Dedifferentiated amniotic fluid mesenchymal stem cell (primary cell): ENCODE measurements around the gene B4GALT1.
"Not testable (repeated sequence)": the region's sequence is repeated elsewhere in the genome, so short reads cannot be mapped to it uniquely, and the experiment has no call there.

ENCODE experiments used
- DNase-seq: peaks from one replicate; pipeline ENCODE4 v3.0.0-alpha.2; 2016; ENCODE audit errors: extremely low spot score

B4GALT1 gene

DNA sequence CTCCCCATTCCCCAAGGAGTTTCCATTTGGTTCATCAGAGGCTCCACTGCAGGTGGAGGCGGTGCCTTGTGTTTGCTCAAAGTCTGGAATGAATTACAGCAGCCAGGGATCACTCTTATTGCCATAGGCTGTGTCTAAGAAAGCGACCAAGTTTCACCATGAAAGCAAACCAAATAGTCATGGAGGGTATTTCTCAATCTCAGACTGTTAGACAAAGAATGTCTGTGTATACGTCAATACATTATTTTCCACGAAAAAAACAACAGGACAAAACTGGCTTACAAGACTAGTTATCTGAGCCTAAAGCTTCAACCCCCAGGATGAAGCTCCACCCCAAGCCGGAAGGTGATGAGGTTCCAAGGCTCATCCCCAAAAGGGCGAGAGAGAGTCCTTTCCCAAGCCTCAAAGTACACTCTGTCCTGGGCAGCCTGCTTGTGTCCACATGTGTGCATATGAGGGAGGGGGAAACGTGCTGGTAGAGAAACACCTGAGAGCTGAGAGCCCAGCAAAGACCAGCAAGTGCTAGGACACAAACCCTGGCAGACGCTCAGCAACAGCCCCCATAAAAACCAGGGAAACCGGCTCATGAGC is 4.3 kb downstream of the B4GALT1 start:
- DNase-seq = peak; percentile 73

GRCh38 chr9:33161589-33162132 is 5.5 kb downstream of the B4GALT1 start:
- DNase-seq = no peak

DNA sequence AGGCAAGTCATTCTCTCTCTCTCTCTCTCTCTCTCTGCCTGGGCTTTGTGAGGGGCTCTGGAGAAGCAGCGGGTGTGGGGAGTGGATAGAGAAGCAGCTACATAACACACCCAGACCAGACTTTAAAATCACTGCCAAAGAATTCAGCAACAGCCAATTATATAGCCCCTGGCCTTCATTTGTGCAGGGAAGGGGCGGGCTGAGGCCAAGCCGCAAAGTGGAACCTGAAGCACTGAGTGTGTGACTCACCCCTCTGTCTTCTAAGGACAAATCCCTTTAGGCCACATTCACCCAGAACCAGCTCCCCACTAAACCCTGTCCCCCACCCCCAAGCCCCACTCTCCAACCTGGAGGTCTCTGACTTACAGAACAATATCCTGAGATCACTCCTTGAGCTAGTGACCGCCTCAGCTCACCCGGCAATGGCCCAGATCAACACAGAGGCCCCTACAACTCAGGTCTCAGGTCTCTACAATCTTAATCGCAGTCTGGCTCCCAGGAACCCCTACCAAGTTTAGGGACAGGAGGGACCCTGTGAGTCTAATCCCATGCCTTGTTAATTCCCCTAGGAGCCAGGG is 6.0 kb downstream of the B4GALT1 start:
- DNase-seq = peak; percentile 93

- not testable (repeated sequence) for DNase-seq
Measured at GRCh38 chr9:33160446-33160845, 6.7 kb downstream of the B4GALT1 start.

GRCh38 chr9:33159777-33160127 is 7.4 kb downstream of the B4GALT1 start:
- peak; percentile 45 for DNase-seq

DNA sequence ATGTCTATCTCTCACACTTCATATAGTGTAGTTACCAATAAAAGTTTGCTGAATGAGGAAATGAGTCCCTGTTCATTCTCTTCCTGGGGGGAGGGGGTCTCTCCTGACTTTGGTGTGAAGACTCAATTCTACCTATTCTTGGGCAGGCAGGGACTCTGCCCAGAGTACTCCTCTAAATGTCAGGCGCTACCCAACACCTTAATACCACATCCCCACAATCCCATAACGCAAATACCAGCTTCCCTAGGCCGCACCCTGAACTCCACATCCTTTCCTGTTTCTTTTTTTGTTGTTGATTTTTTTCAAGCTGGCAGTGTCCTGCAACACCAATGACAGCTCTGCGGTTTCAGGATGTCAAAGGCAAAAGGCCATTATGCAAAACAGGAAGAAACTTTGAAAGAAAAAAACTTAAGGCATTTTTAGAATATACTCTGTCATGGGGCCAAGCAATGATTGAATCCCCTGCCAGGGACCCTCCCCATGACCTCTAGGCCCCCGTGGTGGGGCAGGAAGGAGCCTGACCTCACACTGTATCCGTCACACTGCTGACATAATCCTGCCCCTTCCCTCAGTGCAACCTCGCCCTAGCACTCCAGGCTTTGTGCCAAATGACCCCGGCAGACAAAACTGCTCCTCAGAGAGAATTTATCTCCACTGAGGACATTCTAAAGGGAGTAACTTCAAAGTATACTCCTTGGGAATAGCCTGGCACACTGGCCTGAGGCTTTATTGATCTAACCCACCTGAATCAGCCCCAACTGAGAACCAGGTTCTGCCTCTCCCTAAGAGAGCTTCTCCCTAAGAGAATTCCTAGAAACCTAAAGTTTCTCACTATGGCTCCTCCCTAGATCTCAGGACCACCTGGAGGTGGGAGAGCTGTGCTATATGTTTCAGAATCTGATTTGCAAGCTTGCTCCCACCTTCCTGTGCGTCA is 8.0 kb downstream of the B4GALT1 start:
- no peak for DNase-seq

DNA sequence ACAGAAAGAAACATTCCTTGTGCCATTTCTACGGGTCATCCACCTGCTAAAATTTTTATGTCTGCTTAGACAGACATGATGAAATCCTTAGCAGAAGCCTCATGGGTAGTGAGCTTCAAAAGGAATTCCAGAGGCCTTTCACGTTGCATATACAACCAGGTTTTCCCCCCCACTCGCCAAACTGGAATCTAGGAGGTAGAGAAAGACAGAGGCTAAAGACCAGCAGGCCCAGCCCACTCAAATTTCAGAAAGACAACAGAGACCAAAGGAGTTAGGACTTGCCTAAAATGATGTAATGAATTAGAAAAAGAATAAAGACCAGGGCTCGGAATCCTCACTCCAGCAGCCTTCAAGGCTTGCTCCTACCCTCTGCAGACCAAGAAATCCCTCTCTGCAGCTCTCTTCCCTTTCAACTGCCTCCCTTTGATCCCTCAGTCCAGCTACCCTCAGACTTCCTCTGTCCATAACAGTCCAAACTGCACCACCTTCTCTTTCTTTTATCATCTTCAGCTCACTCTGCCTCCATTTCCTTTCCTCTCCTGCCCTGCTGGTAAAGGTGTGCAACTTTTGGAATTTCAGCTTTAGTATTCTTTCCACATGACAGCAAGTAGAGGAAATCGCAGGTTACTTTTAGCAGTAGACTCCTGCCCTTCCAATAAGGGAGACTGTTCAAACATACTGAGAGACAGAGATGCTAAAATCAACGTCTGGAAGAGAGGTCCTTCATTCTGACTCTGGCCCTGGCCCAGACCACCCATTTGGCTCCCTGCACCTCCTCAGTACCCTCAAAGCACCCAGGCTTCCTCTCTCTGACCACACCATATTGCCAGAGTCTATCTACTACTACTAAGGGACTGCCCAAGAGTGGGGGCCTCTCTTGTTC is 8.9 kb downstream of the B4GALT1 start:
- no peak for DNase-seq

DNA sequence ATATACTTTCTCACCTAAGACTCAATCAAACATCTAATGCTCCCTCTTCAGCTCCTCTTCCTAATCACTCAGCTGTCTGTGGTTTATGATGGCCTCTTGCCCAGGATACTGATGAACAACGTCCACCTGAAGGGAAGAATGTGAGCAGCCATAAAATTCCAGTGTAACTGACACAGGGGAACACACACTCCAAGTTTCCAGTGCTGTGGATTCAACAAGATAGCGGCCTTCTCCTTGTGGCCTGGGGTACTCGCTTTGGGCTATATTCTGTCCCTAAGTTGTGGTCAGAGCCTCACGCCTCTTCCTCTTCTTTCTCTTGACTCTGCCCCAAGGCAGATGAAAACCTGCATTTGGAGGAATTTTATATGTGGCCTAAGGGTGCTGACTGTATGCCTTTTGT is 11.7 kb downstream of the B4GALT1 start:
- no peak for DNase-seq

DNA sequence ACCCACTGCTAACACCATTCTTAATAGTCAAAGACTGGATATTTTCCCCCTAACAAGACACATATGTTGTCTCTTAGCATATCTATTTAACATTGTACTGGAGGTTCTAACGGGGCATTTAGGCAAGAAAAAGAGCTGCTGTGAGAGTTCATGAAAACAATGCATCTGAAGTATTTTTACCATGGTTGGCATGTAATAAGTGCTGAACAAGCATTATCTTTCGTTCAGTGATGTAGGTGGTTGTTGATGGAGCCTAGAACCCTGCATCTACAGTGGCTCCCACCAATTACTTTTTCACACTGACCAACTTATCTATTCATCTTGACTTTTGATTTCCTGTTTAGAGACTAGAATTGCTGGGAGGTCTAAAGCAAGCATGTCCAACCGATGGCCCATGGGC is 12.8 kb downstream of the B4GALT1 start:
- no peak for DNase-seq

DNA sequence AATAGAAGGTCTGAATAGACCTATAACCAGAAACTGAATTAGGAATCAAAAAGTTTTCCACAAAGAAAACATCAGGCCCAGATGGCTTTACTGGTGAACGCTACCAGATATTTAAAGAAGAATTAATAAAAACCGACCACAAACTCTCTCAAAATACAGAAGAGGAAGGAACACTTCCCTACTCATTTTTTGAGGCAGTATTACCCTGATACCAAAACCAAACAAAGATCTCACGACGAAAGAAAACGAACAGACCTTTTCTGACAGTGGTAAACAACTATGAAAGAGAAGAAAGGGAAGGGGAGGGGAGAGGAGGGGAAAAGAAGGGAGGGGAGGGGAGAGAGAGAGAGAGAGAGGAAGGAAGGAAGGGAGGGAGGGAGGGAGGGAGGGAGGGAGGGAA is 13.5 kb downstream of the B4GALT1 start:
- DNase-seq = no peak

- DNase-seq = no peak
Measured at GRCh38 chr9:33153001-33153400, 14.1 kb downstream of the B4GALT1 start.

- DNase-seq = no peak
Measured at GRCh38 chr9:33151601-33152000, 15.5 kb downstream of the B4GALT1 start.

- peak; percentile 96 for DNase-seq
Measured at GRCh38 chr9:33151007-33151557, 16.1 kb downstream of the B4GALT1 start.

DNA sequence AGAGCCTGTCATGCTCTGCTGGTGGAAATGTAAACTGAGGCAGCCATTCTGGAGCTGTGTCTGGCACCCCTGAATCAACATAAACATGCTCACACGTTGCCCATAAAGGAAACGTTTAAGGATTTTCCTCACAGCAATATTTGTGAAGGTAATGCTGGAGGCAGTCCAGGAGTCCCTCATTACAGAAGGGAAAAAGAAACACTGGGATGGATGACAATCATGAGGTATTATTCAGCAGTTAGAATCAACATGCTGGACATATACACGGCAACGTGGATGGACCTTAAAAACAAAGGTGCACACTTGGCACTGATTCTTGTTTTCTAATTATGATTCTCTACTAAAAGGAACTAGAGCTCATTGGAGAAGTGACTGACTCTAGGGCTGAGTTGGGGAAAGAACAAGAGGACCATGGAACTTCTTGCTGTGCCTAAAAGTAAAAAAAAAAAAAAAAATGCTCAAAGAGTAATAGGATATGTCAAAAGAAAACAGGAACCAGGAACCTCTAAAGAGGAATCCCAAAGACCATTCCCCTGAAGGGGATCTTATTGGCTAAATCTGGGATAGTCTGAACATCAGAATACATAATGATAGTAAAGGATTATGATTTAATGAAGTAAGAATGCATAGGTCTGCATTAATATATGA is 18.6 kb downstream of the B4GALT1 start:
- DNase-seq = no peak

GRCh38 chr9:33147416-33148169 is 19.5 kb downstream of the B4GALT1 start:
- no peak for DNase-seq

DNA sequence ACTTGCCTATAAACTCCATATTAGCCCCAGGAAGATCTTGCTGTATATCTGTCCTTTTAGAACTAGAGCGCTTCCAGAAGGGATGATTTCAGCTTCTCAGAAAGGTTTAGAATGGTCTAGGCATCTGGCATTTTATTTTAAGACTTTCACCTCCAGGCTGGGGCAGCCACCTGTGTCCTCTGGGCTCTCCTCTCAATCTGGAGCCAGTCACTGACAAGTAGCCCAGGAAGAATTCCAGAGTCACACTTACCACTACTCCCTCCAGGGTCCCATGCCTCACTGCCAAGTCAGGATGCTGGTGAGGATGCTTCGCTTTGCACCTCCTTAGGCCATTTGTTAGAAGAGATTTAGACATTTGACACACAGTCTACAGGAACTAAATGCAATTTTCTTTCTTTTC is 20.8 kb downstream of the B4GALT1 start:
- no peak for DNase-seq

DNA sequence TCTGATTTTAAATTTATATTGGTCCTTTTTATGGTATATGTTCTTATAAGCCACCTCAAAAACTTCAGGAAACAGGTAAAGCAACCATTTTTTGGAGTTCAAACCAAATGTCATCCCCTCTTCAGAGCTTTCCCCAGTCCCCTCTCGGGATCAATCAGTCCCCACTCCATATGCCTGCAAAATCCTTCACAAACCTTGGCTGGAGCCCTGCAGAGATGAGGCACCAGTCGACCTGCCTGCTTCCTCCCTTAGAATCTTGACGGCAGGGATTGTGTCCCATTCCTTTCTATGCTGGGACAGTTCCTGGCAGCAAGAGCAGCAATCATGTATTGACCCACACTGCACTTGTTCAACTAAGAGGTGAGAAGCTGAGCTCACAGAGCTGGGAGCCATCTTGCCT is 22.6 kb downstream of the B4GALT1 start:
- no peak for DNase-seq

DNA sequence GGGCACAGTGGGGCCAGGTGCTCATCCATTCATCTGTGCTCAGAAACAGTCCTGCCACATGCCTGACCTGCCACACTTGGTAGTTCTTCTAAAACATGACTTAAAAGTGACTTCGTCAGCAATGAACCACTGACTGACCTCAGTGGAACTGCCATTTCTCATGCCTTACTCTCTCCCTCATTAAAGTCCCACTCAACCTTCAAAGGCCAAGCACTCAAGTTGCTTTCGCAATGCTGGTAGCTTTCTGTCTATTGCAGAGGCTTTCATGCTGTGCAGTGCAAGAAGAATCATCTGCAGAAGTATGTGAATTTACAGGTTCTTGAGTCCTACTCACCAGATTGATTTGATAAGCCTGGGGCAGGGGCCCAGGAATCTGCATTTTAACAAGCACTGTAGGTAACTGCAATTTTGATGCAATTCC is 23.9 kb downstream of the B4GALT1 start:
- no peak for DNase-seq

- DNase-seq = no peak
Measured at GRCh38 chr9:33142535-33142934, 24.6 kb downstream of the B4GALT1 start.
